ENCODE measurements around the gene SLC7A1.

SLC7A1 gene

GRCh38 chr13:29597246-29597645 lies 1.8 kb upstream of the SLC7A1 start:
- TF ChIP-seq FOXM1 (IDR thresholded peaks at IDR 0.05; ENCODE audit: borderline replicate concordance) (no peak), SP1 (IDR thresholded peaks at IDR 0.05) (no peak), ARNT (IDR thresholded peaks at IDR 0.05) (no peak), PKNOX1 (IDR thresholded peaks at IDR 0.05) (no peak), FOXK2 (IDR thresholded peaks at IDR 0.05) (no peak), CTBP1 (IDR thresholded peaks at IDR 0.05; ENCODE audit: borderline replicate concordance) (no peak)
- ChIA-PET POLR2A (no interaction called here), CTCF (no interaction called here)
- DNase-seq (ENCODE audit: extremely low spot score): no peak

GRCh38 chr13:29596064-29596418 lies 553 bp upstream of the SLC7A1 start:
- POLR2A ChIA-PET: interaction anchor here (1.1 to 1.2 kb wide), 2 partner anchors 10 to 18 kb away, joined by 3 to 4 read pairs; no protein-coding TSS in a partner anchor
- CTCF ChIA-PET: interaction anchor here (0.6 to 0.7 kb wide), 3 partner anchors 103 to 1283 kb away, joined by 3 to 7 read pairs (median 3); no protein-coding TSS in a partner anchor
- no peak for TF ChIP-seq LEF1 (IDR thresholded peaks at IDR 0.05; ENCODE audit: borderline replicate concordance)
- TF ChIP-seq ZNF384 (IDR thresholded peaks at IDR 0.05): no peak
- no peak for TF ChIP-seq SUZ12 (IDR thresholded peaks at IDR 0.05)
- no peak for TF ChIP-seq BHLHE40 (IDR thresholded peaks at IDR 0.05; ENCODE audit: borderline replicate concordance)
- no peak for TF ChIP-seq ELF4 (IDR thresholded peaks at IDR 0.05)
- no peak for TF ChIP-seq FOXM1 (IDR thresholded peaks at IDR 0.05; ENCODE audit: borderline replicate concordance)
- no peak for TF ChIP-seq HDGF (IDR thresholded peaks at IDR 0.05; ENCODE audit: borderline replicate concordance)
- no peak for TF ChIP-seq FOXA1 (IDR thresholded peaks at IDR 0.05)
- no peak for TF ChIP-seq TARDBP (IDR thresholded peaks at IDR 0.05)
- TF ChIP-seq NFRKB (IDR thresholded peaks at IDR 0.05): no peak
- no peak for TF ChIP-seq ARNT (IDR thresholded peaks at IDR 0.05)
- TF ChIP-seq CTBP1 (IDR thresholded peaks at IDR 0.05; ENCODE audit: borderline replicate concordance): no peak
- no peak for DNase-seq (ENCODE audit: extremely low spot score)

GRCh38 chr13:29594710-29595379 lies 643 bp downstream of the SLC7A1 start:
- POLR2A ChIA-PET: interaction anchor here (1.1 kb wide), 1 partner anchor 17 kb away, joined by 3 read pairs; no protein-coding TSS in a partner anchor
- TF ChIP-seq FOXM1 (IDR thresholded peaks at IDR 0.05; ENCODE audit: borderline replicate concordance): 0 out of 2 replicates have a peak, but pooled peaks have one; percentile 34
- TF ChIP-seq L3MBTL2 (conservative IDR thresholded peaks at IDR 0.05): peak; percentile 25; the same call in 1 of the 2 replicates
- no peak for TF ChIP-seq FOXK2 (IDR thresholded peaks at IDR 0.05)
- DNase-seq (ENCODE audit: extremely low spot score): peak; percentile 50
- CTCF ChIA-PET: no interaction called here

GRCh38 chr13:29594303-29594709 lies 1.2 kb downstream of the SLC7A1 start:
- POLR2A ChIA-PET: no interaction called here
- CTCF ChIA-PET: no interaction called here
- TF ChIP-seq SUZ12 (IDR thresholded peaks at IDR 0.05): no peak
- TF ChIP-seq TARDBP (IDR thresholded peaks at IDR 0.05): no peak
- TF ChIP-seq NFRKB (IDR thresholded peaks at IDR 0.05): no peak
- TF ChIP-seq ELF4 (IDR thresholded peaks at IDR 0.05): no peak
- no peak for TF ChIP-seq ARNT (IDR thresholded peaks at IDR 0.05)
- TF ChIP-seq ZNF384 (IDR thresholded peaks at IDR 0.05): no peak
- no peak for TF ChIP-seq L3MBTL2 (conservative IDR thresholded peaks at IDR 0.05)
- no peak for TF ChIP-seq FOXA1 (IDR thresholded peaks at IDR 0.05)
- no peak for TF ChIP-seq LEF1 (IDR thresholded peaks at IDR 0.05; ENCODE audit: borderline replicate concordance)
- TF ChIP-seq HDGF (IDR thresholded peaks at IDR 0.05; ENCODE audit: borderline replicate concordance): no peak
- TF ChIP-seq SP1 (IDR thresholded peaks at IDR 0.05): no peak
- TF ChIP-seq PKNOX1 (IDR thresholded peaks at IDR 0.05): no peak
- peak; percentile 33 for DNase-seq (ENCODE audit: extremely low spot score)

- no peak for DNase-seq (ENCODE audit: extremely low spot score)
- ChIA-PET CTCF (no interaction called here), POLR2A (no interaction called here)
- TF ChIP-seq HDGF (IDR thresholded peaks at IDR 0.05; ENCODE audit: borderline replicate concordance) (no peak), SUZ12 (IDR thresholded peaks at IDR 0.05) (no peak), TARDBP (IDR thresholded peaks at IDR 0.05) (no peak), L3MBTL2 (conservative IDR thresholded peaks at IDR 0.05) (no peak), ZNF384 (IDR thresholded peaks at IDR 0.05) (no peak), PKNOX1 (IDR thresholded peaks at IDR 0.05) (no peak), NFRKB (IDR thresholded peaks at IDR 0.05) (no peak)
These were observed 1.7 kb downstream of the SLC7A1 start for GRCh38 chr13:29593605-29594297.

GRCh38 chr13:29591310-29591709 lies 4.2 kb downstream of the SLC7A1 start:
- POLR2A ChIA-PET: no interaction called here
- no peak for DNase-seq (ENCODE audit: extremely low spot score)
- CTCF ChIA-PET: interaction anchor here (0.6 kb wide), 1 partner anchor 306 kb away, joined by 3 read pairs; no protein-coding TSS in a partner anchor
- TF ChIP-seq LEF1 (IDR thresholded peaks at IDR 0.05; ENCODE audit: borderline replicate concordance) (no peak), SUZ12 (IDR thresholded peaks at IDR 0.05) (no peak), FOXA1 (IDR thresholded peaks at IDR 0.05) (no peak), PKNOX1 (IDR thresholded peaks at IDR 0.05) (no peak), L3MBTL2 (conservative IDR thresholded peaks at IDR 0.05) (no peak), NFRKB (IDR thresholded peaks at IDR 0.05) (no peak), ELF4 (IDR thresholded peaks at IDR 0.05) (no peak), FOXK2 (IDR thresholded peaks at IDR 0.05) (no peak), FOXM1 (IDR thresholded peaks at IDR 0.05; ENCODE audit: borderline replicate concordance) (no peak), SP1 (IDR thresholded peaks at IDR 0.05) (no peak), BHLHE40 (IDR thresholded peaks at IDR 0.05; ENCODE audit: borderline replicate concordance) (no peak), ARNT (IDR thresholded peaks at IDR 0.05) (no peak), ZNF384 (IDR thresholded peaks at IDR 0.05) (no peak), TARDBP (IDR thresholded peaks at IDR 0.05) (no peak), HDGF (IDR thresholded peaks at IDR 0.05; ENCODE audit: borderline replicate concordance) (no peak)
